Measurements from ENCODE around the gene NBEAL2. TPM values are rescaled to one million over a fixed set of nuclear protein-coding genes. Genes with fewer than 3 reads are reported as not detected.

The NBEAL2 gene
- total and polyA plus RNA-seq, 2 of the 8 experiments (the other 6 are each of a cell fraction or from before 2014, with no cell fraction given), result 27.3 to 46.9 TPM

GRCh38 chr3:46931631-46932331 lies 47.7 kb upstream of the NBEAL2 start (continued):
- TF ChIP-seq CHD7 (IDR thresholded peaks at IDR 0.05; ENCODE audit: insufficient replicate concordance, low read length) (no peak), ATF2 (IDR thresholded peaks at IDR 0.05; ENCODE audit: low read length) (no peak), RXRA (IDR thresholded peaks at IDR 0.05; ENCODE audit: insufficient read depth, low read depth, low read length) (no peak), BCL11A (IDR thresholded peaks at IDR 0.05; ENCODE audit: low read depth in 2 of 2, low read length in 2 of 2) (no peak), CHD2 (IDR thresholded peaks at IDR 0.05; ENCODE audit: low read length) (no peak), BRCA1 (IDR thresholded peaks at IDR 0.05; ENCODE audit: low read depth, low read length) (no peak)
- TF ChIP-seq, protein P1, sequence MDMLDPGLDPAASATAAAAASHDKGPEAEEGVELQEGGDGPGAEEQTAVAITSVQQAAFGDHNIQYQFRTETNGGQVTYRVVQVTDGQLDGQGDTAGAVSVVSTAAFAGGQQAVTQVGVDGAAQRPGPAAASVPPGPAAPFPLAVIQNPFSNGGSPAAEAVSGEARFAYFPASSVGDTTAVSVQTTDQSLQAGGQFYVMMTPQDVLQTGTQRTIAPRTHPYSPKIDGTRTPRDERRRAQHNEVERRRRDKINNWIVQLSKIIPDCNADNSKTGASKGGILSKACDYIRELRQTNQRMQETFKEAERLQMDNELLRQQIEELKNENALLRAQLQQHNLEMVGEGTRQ (IDR thresholded peaks at IDR 0.05; ENCODE audit: low read length), result no peak
